ENCODE measurements around the gene SEMA3C. TPM values are rescaled to one million over a fixed set of nuclear protein-coding genes. Genes with fewer than 3 reads are reported as not detected.
"Not testable (repeated sequence)": the region's sequence is repeated elsewhere in the genome, so short reads cannot be mapped to it uniquely, and the experiment has no call there.

Gene SEMA3C
- total RNA-seq, 1 experiment from 2014 or later, result 116 TPM

GRCh38 chr7:80926955-80927354 lies 8.1 kb upstream of the SEMA3C start:
- DNase-seq (ENCODE audit: low read depth), result not testable (repeated sequence)

- no peak for DNase-seq (ENCODE audit: low read depth)
Observed at GRCh38 chr7:80924090-80924489, 5.2 kb upstream of the SEMA3C start.

GRCh38 chr7:80923211-80923612 lies 4.4 kb upstream of the SEMA3C start:
- no peak for DNase-seq (ENCODE audit: low read depth)

- DNase-seq (ENCODE audit: low read depth), result no peak
Observed at GRCh38 chr7:80922253-80923049, 3.6 kb upstream of the SEMA3C start.

- no peak for DNase-seq (ENCODE audit: low read depth)
Observed at GRCh38 chr7:80921130-80921529, 2.3 kb upstream of the SEMA3C start.

- no peak for DNase-seq (ENCODE audit: low read depth)
Observed at GRCh38 chr7:80918399-80918798, 452 bp downstream of the SEMA3C start.

- peak; percentile 92 for DNase-seq (ENCODE audit: low read depth)
Observed at GRCh38 chr7:80916770-80917741, 1.8 kb downstream of the SEMA3C start.

- DNase-seq (ENCODE audit: low read depth), result no peak
Observed at GRCh38 chr7:80910228-80910627, 8.6 kb downstream of the SEMA3C start.

GRCh38 chr7:80908360-80908797 lies 10.5 kb downstream of the SEMA3C start:
- DNase-seq (ENCODE audit: low read depth), result no peak

- DNase-seq (ENCODE audit: low read depth), result no peak
Observed at GRCh38 chr7:80907612-80908011, 11.2 kb downstream of the SEMA3C start.

GRCh38 chr7:80907141-80907601 lies 11.7 kb downstream of the SEMA3C start:
- DNase-seq (ENCODE audit: low read depth), result peak; percentile 86

- DNase-seq (ENCODE audit: low read depth), result peak; percentile 48
Observed at GRCh38 chr7:80905334-80905733, 13.5 kb downstream of the SEMA3C start.

GRCh38 chr7:80902716-80903308 lies 16.0 kb downstream of the SEMA3C start:
- no peak for DNase-seq (ENCODE audit: low read depth)

- DNase-seq (ENCODE audit: low read depth), result no peak
Observed at GRCh38 chr7:80902019-80902418, 16.8 kb downstream of the SEMA3C start.

- peak; percentile 88 for DNase-seq (ENCODE audit: low read depth)
Observed at GRCh38 chr7:80900583-80901576, 18.0 kb downstream of the SEMA3C start.

- peak; percentile 79 for DNase-seq (ENCODE audit: low read depth)
Observed at GRCh38 chr7:80896906-80897598, 21.8 kb downstream of the SEMA3C start.

GRCh38 chr7:80895056-80895455 lies 23.8 kb downstream of the SEMA3C start:
- DNase-seq (ENCODE audit: low read depth), result peak; percentile 57

GRCh38 chr7:80891259-80891544 lies 27.6 kb downstream of the SEMA3C start:
- DNase-seq (ENCODE audit: low read depth), result no peak

GRCh38 chr7:80890426-80891258 lies 28.2 kb downstream of the SEMA3C start:
- no peak for DNase-seq (ENCODE audit: low read depth)
